RWPE1 (cell line): ENCODE measurements around the gene AQP2.

Experiments used
- CTCF ChIA-PET: fragments of 350-600 bp; sonication (Branson Sonifier 250); formaldehyde crosslinking; extraction: SDS; loops from one replicate; lab custom pipeline; 2021; lab: Yijun Ruan, JAX
- POLR2A ChIA-PET: fragments of 400-600 bp; formaldehyde crosslinking; extraction: SDS; loops from one replicate; lab custom pipeline; 2020; ENCODE audit warnings: antibody characterized with exemption; ENCODE audit not compliant: low non-redundant PET; lab: Yijun Ruan, JAX
- DNase-seq: peaks from one replicate; pipeline ENCODE4 v3.0.0; 2012; ENCODE audit warnings: low spot score
- H3K27ac ChIP-seq: fragments of 450-650 bp; 2 replicates; pipeline ENCODE4 v1.5.1; 2017
- CTCF ChIP-seq: fragments of 450-650 bp; conservative IDR thresholded peaks from 2 replicates; pipeline ENCODE4 v1.5.1; 2017; ENCODE audit warnings: low read depth, mild to moderate bottlenecking

The AQP2 gene

GRCh38 chr12:49955899-49956662 is 5.5 kb downstream of the AQP2 start:
- no peak for DNase-seq
- H3K27ac ChIP-seq: no peak overlapping the region
- ChIA-PET CTCF (interaction anchor here (1.3 kb wide), 1 partner anchor 11 kb away, joined by 4 read pairs; no protein-coding TSS in a partner anchor), POLR2A (no interaction called here)
- no peak for TF ChIP-seq CTCF

GRCh38 chr12:49956663-49957569 is 6.4 kb downstream of the AQP2 start:
- ChIA-PET CTCF (interaction anchor here (1.3 kb wide), 1 partner anchor 11 kb away, joined by 4 read pairs; no protein-coding TSS in a partner anchor), POLR2A (no interaction called here)
- no peak for DNase-seq
- no peak overlapping the region for H3K27ac ChIP-seq
- TF ChIP-seq CTCF: no peak

- H3K27ac ChIP-seq: no peak overlapping the region
- CTCF ChIA-PET: interaction anchor here (0.6 kb wide), 1 partner anchor 433 kb away, joined by 3 read pairs; no protein-coding TSS in a partner anchor
- POLR2A ChIA-PET: no interaction called here
- no peak for TF ChIP-seq CTCF
- DNase-seq: no peak
Measured at GRCh38 chr12:49957570-49957967, 7.0 kb downstream of the AQP2 start.

DNA sequence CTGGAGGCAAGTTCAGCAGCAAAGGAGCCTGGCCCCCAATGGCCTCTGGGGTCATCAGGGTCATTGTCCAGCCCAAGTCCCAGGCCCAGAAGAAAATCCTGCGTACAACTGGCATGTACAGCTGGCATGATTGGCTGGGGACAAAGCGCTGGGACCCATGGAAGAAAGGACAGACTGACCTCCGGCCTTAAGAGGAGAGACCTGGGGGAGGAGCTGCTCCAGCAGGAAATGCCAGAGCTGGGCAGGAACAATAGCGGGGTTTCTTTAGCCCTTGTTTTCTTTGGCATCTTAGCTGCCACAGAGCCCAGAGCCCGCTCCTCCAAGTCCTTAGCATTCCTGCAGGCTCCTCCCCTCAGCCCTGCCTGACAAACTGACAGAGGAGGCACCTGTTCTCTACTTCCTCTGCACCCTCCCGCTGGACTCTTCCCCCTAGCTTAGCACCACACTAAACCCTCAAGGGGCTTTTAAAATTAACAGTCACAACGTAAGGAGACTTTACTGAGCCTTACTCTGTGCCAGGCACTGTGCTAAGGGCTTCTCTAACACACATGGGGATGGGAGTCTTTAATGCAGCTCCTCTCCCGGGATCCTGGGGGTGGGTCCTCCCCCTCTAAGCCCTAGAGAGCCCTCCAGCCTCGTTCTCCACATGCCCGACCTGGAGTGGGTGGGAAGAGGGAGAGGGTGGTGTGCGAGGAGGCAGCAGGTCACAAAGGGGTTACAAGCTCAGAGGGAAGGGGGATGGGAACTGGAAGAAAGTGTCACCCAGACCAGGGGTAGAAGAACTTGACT is 9.3 kb downstream of the AQP2 start:
- ChIA-PET CTCF (interaction anchor here (0.8 to 1.1 kb wide), 3 partner anchors 46 to 111 kb away, joined by 3 to 4 read pairs (median 3); no protein-coding TSS in a partner anchor), POLR2A (no interaction called here)
- peak overlapping the region; percentile 51 for H3K27ac ChIP-seq
- DNase-seq: peak; percentile 69
- no peak for TF ChIP-seq CTCF

- ChIA-PET POLR2A (no interaction called here), CTCF (interaction anchor here (0.7 kb wide), 1 partner anchor 94 kb away, joined by 3 read pairs; no protein-coding TSS in a partner anchor)
- TF ChIP-seq CTCF: no peak
- no peak overlapping the region for H3K27ac ChIP-seq
- DNase-seq: no peak
Measured at GRCh38 chr12:49960474-49961110, 10.1 kb downstream of the AQP2 start.
